AG04450 (cell line): ENCODE data around the gene TMEM72. TPM values are rescaled to one million over a fixed set of nuclear protein-coding genes. Genes with fewer than 3 reads are reported as not detected.

Source experiments
- CTCF ChIA-PET: fragments of 300-600, 350-600 bp; formaldehyde crosslinking; extraction: SDS; loops from one replicate; lab custom pipeline; 2022; ENCODE audit warnings: antibody characterized with exemption, inconsistent platforms; lab: Charles Lee
- POLR2A ChIA-PET: fragments of 350-600 bp; formaldehyde crosslinking; extraction: SDS; loops from one replicate; lab custom pipeline; 2021; ENCODE audit warnings: antibody characterized with exemption, inconsistent platforms; lab: Yijun Ruan, JAX
- DNase-seq: peaks from one replicate; pipeline ENCODE4 v3.0.0-alpha.2; 2011; ENCODE audit warnings: low read depth, low spot score
- H3K27ac ChIP-seq: one replicate; pipeline ENCODE4 v1.5.1; 2012; ENCODE audit warnings: low read depth, low read length, control low read depth
- H3K27me3 ChIP-seq: one replicate; pipeline ENCODE4 v1.6.0; 2012; ENCODE audit warnings: low read length; ENCODE audit not compliant: control insufficient read depth, insufficient read depth
- H3K4me3 ChIP-seq: 2 replicates; pipeline ENCODE4 v1.5.1; 2011; ENCODE audit warnings: mild to moderate bottlenecking, low read depth, low read length, control low read depth
- H3K9me3 ChIP-seq: 2 replicates; pipeline ENCODE4 v1.5.1; 2012; ENCODE audit warnings: low read length; ENCODE audit not compliant: control insufficient read depth, insufficient read depth
- polyA plus RNA-seq: library from polyadenylated mRNA; depleted of rRNA; stranded (reverse); fragments of >200 nt; gene quantifications from 2 replicates; pipeline ENCODE4 v1.2.3, GENCODE V29; 2011
- TF ChIP-seq, protein P1 (sequence below): IDR thresholded peaks from 2 replicates; pipeline ENCODE4 v1.5.1; 2011; ENCODE audit warnings: low read depth, low read length, control low read depth, inconsistent platforms

Gene TMEM72
- polyA plus RNA-seq, 1 experiment = not detected

- DNase-seq = no peak
- ChIA-PET CTCF (interaction anchor here (2.3 kb wide), 1 partner anchor 40 kb away, joined by 10 read pairs; no protein-coding TSS in a partner anchor), POLR2A (no interaction called here)
- H3K27me3 ChIP-seq = no peaks in the 10 kb centered on the region
- H3K27ac ChIP-seq = no peak overlapping the region
- TF ChIP-seq, protein P1, sequence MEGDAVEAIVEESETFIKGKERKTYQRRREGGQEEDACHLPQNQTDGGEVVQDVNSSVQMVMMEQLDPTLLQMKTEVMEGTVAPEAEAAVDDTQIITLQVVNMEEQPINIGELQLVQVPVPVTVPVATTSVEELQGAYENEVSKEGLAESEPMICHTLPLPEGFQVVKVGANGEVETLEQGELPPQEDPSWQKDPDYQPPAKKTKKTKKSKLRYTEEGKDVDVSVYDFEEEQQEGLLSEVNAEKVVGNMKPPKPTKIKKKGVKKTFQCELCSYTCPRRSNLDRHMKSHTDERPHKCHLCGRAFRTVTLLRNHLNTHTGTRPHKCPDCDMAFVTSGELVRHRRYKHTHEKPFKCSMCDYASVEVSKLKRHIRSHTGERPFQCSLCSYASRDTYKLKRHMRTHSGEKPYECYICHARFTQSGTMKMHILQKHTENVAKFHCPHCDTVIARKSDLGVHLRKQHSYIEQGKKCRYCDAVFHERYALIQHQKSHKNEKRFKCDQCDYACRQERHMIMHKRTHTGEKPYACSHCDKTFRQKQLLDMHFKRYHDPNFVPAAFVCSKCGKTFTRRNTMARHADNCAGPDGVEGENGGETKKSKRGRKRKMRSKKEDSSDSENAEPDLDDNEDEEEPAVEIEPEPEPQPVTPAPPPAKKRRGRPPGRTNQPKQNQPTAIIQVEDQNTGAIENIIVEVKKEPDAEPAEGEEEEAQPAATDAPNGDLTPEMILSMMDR = no peak
- H3K9me3 ChIP-seq = no peaks in the 10 kb centered on the region; the same call in 1 of the 2 replicates
- no peak overlapping the region for H3K4me3 ChIP-seq
Measured at GRCh38 chr10:44971935-44972757, 61.0 kb downstream of the TMEM72 start.

- ChIA-PET POLR2A (no interaction called here), CTCF (interaction anchor here (1.7 to 2.3 kb wide), 2 partner anchors 9 to 40 kb away, joined by 7 to 10 read pairs; no protein-coding TSS in a partner anchor)
- H3K9me3 ChIP-seq = peaks cover 5% of the 10 kb centered on the region; the same call in 1 of the 2 replicates
- DNase-seq = no peak
- TF ChIP-seq, protein P1 = no peak
- H3K4me3 ChIP-seq = no peak overlapping the region
- no peak overlapping the region for H3K27ac ChIP-seq
- no peaks in the 10 kb centered on the region for H3K27me3 ChIP-seq
Measured at GRCh38 chr10:44972874-44973306, 61.8 kb downstream of the TMEM72 start.

DNA sequence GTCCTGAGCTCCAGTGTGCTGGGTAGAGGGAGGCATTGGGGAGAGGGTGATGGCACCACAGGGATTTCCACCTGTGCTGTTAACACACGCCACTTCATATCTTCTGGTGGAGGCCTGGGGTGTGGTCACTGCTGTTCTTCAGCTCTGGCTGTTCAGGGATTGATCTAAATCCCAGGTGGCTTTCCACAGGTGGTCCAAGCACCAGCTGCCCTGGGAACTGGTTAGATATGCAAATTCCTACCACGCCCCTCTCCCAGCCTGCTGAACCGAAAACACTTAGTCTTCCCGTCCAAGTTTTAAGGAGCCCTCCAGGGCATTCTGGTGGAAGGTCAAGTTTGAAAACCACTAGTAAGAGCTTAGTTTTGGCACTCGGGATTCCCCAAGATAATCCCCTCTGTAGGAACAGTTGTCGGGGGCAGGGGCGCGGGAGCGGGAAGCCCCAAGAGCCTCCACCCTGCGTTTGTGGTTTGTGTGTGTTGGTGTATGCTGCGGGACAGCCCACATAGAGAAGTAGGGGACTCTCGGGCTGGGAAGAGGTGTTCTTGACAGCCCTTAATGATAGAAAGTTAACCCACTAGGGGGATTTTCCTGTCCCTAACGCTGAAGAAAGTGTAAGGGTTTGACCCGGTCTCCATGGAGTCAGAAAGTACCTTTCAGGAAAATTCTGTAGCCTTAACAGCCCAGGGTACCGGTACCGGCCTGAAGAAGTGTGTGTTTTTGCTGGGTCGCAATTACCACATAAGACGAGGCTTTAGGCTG lies 62.4 kb downstream of the TMEM72 start:
- TF ChIP-seq, protein P1 = no peak
- peaks cover 6% of the 10 kb centered on the region; the same call in 1 of the 2 replicates for H3K9me3 ChIP-seq
- CTCF ChIA-PET = interaction anchor here (0.7 to 2.3 kb wide), 6 partner anchors 7 to 41 kb away, joined by 3 to 10 read pairs (median 4); no protein-coding TSS in a partner anchor
- H3K27ac ChIP-seq = no peak overlapping the region
- H3K27me3 ChIP-seq = no peaks in the 10 kb centered on the region
- no peak for DNase-seq
- H3K4me3 ChIP-seq = no peak overlapping the region
- POLR2A ChIA-PET = no interaction called here

DNA sequence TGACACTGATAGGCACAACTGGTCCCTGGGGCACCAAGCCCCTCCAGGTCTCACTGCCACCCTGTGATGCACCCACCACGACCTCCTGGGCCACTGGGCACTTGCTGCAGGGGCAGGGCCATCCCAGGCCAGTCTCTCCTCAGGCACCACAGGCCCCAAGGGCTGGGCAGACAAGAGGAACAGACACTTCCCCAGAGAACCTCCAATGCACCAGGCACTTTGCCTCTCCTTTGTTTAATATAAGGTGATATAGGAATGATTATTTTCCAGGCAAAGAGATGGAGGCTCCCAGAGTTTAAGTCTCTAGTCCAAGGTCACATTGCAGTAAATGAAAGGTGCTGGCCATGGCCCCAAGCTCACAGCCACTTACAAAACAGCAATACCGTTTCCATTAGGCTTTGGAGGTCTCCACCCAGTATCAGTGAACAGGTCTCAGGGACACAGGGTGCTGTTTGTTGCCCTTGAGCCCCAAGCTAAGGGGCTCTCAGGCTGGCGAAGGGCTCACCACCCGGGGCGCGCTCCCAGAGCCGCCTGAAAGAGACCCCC lies 63.0 kb downstream of the TMEM72 start:
- Histone ChIP-seq H3K27ac (no peak overlapping the region), H3K9me3 (peaks cover 6% of the 10 kb centered on the region; the same call in 1 of the 2 replicates), H3K27me3 (no peaks in the 10 kb centered on the region), H3K4me3 (no peak overlapping the region; the same call in 1 of the 2 replicates)
- CTCF ChIA-PET = interaction anchor here (0.7 to 2.3 kb wide), 6 partner anchors 8 to 42 kb away, joined by 3 to 10 read pairs (median 4); no protein-coding TSS in a partner anchor
- TF ChIP-seq, protein P1 = no peak
- POLR2A ChIA-PET = no interaction called here
- DNase-seq = no peak
